CD4-positive, alpha-beta T cell treated with Interleukin-17A for 4 hours (primary cell): Measurements from ENCODE around the gene CBLC.

ENCODE experiments used
- DNase-seq: peaks from one replicate; pipeline ENCODE4 v3.0.0-alpha.2; 2020; ENCODE audit warnings: mixed read lengths

CBLC gene, protein sequence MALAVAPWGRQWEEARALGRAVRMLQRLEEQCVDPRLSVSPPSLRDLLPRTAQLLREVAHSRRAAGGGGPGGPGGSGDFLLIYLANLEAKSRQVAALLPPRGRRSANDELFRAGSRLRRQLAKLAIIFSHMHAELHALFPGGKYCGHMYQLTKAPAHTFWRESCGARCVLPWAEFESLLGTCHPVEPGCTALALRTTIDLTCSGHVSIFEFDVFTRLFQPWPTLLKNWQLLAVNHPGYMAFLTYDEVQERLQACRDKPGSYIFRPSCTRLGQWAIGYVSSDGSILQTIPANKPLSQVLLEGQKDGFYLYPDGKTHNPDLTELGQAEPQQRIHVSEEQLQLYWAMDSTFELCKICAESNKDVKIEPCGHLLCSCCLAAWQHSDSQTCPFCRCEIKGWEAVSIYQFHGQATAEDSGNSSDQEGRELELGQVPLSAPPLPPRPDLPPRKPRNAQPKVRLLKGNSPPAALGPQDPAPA

DNA sequence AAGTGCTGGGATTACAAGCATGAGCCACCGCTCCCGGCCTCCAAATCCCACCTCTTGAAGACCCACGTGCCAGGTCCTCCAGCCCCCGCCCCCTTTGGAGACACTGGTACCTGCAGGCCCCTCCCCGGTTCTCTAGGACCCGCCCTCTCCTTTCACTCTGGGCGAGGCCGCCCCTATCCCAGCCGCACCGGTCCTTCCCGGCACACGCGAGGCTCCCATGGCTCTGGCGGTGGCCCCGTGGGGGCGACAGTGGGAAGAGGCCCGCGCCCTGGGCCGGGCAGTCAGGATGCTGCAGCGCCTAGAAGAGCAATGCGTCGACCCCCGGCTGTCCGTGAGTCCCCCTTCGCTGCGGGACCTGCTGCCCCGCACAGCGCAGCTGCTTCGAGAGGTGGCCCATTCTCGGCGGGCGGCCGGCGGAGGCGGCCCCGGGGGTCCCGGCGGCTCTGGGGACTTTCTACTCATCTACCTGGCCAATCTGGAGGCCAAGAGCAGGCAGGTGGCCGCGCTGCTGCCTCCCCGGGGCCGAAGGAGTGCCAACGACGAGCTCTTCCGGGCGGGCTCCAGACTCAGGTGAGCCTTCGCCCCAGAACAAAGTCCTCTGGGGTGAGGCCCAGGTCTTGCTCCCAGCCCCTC, at the start of gene CBLC:
Gene CBLC, plus strand, starts transcription at position 176 of the 633 bp plus-strand sequence. Its CDS starts 42 bp downstream, at position 218.
- DNase-seq = no peak

DNA sequence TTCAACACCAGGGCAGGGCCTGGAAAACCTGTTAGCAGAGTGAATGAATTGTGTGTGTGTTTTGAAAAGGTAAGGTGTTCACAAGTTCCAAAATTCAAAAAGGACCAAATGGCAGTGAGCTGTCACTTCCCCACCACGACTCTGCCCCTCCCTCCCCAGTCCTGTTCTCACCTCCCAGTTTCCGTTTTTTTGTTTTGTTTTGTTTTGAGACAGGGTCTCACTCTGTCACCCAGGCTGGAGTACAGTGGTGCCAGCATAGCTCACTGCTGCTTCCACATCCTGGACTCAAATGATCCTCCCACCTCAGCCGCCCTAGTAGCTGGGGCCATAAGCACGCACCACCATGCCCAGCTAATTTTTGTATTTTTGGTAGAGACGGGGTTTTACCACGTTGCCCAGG, 49.5 kb upstream of the CBLC start:
- DNase-seq = no peak

DNA sequence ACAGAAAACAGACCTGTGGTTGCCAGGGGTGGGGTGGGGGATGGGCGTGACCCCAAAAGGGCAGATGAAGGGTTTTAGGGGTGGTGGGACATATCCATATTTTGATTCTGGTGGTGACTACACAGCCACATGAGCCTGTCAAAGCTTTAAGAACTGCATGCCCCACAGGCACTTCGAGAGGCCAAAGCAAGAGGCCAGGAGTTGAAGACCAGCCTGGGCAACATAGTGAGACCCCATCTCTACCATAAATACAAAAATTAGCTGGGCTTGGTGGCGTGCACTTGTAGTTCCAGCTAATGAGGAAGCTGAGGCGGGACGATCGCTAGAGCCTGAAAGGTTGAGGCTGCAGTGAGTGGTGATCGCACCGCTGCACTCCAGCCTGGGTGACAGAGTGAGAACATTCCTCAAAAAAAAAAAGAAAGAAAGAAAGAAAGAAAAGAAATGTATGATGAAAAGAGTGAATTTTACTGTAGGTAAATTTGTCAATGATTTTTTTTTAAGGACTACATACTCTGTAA, 48.1 kb upstream of the CBLC start:
- no peak for DNase-seq

DNA sequence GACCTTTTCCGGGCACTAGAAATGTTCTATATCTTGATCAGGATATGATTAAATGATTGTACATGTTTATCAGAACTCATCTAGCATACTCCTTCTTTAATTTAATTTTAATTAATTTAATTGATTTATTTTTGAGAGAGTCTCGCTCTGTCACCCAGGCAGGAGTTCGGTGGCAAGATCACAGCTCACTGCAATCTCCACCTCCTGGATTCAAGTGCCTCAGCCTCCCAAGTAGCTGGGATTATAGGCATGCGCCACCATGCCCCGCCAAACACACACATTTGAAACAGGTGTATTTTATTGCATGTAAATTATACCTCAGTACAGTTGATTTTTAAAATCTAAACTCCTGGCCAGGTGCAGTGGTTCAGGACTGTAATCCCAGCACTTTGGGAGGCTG, 46.6 kb upstream of the CBLC start:
- no peak for DNase-seq

DNA sequence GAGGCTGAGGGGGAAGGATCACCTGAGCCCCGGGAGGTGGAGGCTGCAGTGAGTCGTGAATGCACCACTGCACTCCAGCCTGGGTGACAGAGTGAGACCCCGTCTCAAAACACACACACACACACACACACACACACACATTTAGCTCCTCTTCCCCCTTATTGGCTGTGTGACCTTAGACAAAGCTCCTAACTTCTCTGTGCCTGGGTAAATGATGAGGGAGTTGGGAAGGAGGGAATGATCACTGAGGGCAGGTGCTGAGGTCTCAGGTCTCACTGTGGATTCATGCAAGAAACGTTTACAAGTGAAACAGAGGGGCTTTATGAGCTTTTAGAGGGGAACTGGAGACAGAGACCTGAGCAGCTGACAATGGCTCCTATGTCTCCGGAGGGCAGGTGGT, 46.1 kb upstream of the CBLC start:
- no peak for DNase-seq

DNA sequence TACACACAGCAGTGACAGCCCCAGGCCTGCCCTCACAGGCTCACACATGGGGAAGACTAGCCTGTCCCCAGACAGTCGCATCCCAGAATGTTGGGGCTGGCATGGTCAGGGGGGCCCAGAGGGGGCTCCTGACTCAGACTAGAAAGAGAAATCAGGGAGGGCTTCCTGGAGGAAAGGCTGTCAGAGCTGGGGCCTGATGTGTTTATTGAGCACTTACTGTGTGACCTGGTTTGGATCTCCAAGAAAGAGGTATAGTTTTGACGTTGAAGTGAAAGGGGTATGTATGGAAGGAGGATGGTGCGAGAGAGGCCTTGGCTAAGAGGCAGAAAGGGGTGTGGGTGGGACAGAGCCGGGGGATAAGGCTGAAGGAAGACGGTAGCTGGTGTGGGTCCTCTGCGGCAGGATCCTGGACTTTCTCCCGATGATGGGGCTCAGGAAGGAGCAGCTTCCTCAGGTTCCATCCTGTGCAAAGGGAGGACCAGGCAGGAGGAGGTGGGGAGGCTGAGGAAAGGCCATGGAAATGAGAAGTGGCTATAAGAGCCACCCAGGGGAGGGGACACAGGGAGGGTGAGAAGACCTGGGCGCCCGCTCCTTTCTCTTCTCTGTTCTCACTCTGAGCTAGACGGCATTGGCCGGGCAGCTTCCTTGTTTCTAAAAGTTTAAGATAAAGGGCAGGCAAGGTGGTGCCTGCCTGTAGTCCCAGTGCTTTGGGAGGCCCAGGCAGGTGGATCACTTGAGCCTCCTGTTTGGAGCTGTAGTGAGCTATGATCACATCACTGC, 45.3 kb upstream of the CBLC start:
- DNase-seq = no peak

DNA sequence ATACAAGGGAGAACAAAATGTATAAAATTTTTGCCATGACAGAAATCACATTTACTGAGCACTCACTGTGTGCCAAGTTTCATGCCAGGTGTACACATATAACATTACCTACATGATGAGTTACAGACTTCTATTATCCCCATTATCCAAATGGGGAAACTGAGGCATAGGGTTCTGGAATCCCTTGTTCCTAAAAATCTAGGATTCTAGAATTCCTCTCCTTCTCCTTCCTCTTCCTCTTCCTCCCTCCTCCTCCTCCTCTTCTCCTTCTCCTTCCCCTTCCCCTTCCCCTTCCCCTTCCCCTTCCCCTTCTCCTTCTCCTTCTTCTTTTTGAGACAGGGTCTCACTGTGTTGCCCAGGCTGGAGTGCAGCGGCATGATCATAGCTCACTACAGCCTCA, 43.3 kb upstream of the CBLC start:
- no peak for DNase-seq

DNA sequence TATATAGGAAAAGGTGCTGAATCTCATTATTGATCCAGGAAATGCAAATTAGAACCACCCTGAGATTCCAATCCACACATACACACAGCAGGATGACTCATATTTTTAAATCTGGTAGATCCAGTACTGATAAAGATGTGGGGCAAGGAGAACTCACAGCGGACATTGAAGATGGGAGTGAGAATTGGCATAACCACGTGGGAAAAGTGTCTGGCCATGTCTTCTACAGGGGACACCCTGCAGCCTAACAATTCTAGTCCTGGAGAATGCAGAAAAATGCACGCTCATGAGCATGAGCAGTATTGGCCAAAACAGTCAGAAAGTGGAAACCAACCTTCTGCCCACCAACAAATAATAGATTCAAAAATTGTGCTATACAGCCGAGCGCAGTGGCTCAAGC, 42.7 kb upstream of the CBLC start:
- DNase-seq = no peak

DNA sequence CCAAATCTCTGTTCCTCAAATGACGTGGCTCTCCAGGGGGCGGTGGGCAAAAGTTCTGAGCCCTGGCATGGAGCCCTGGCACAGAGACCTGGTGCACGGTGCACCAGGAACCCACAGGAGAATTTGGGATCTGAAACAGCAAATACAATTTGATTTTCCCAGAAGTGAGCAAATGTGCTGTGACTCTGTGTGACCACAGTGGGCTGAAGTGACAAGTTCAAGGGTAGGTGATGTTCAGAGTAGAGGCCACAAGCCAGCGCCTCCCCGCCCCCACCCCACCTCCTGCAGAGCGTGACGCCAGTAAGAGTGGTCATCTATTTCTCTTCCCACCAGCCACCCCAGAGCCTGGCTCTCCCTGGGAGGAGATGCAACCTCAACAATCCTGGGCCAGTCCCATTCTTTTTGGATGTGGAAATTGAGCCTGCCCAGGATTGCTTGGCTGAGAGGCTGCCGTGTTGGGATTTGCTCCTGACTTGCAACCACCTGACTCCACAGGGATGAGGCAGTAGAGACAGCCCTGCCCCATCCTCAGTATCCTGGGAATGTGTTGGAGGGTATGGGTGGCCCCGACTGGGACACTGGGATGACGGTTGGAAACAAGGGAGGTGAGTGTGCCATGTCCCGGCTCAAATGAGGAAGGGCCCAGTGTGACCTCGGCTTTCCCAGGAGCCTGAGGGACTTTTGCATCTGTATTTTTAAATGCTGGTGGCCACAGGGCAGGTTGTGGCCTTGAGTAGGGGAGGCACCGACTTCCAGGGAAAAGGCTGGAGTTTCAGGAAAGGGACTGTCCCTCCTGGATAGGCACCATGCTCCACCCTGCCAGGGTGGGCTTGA, 40.2 kb upstream of the CBLC start:
- no peak for DNase-seq

DNA sequence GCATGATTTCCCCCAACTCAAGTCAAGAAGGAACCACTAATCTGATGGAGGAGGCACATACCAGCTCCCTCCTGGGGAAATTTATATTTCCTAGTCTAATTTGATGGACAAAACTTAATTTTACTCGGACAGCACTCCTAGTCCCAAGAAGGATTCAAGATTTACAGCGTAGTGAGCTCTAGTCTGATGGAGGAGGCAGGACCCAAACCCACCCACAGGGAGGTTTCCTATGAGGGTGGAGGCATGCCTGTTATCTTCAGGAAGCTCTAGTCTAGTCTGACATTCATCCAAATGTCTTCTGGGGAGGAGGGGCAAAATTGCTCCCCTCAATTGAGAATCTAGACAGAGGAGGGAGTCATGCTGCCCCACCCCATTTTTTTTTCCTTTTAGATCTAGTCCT, 39.6 kb upstream of the CBLC start:
- DNase-seq = no peak

DNA sequence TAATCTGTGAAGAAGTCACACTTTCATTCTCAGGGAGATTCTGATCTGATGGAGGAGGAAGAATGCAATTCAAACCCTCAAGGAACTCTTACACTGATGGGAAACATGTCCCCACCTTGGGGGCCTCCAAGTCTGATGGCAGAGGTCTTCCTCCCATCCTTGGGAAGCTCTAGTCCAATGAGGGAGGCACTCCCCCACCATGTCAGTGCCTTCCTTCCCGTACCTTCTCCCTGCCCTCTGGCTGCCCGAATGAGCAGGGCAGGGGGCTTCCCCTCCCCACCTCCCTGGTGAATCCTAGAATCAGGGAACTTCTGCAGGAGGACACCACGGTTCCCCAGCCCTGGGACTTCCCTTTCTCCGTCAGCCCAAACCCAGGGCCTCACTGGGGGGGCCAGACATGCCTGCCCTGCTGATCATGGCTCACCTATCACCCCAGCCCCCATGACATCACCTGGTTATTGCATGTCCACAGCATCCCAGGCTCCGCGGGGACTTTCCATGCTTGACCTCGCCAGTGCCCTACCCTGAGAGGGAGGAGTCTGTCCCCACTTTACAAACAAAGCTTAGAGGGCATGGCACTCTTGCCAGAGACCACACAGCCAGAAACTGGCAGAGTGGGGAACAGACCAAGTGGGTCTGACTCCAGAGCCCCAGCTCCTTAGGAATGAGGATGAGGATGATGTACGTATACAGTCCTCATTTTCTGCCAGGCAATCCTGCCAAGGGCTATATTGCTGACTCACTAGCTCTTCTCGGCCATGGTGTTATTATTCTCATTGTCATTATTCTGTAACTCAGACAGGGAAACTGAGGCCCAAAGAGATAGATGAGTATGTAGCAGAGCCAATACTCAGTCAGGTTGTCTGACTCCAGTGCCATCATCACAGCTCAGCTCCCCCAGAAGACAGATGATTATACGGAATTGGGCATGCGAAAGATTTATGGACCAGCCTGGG, 38.8 kb upstream of the CBLC start:
- DNase-seq = no peak

DNA sequence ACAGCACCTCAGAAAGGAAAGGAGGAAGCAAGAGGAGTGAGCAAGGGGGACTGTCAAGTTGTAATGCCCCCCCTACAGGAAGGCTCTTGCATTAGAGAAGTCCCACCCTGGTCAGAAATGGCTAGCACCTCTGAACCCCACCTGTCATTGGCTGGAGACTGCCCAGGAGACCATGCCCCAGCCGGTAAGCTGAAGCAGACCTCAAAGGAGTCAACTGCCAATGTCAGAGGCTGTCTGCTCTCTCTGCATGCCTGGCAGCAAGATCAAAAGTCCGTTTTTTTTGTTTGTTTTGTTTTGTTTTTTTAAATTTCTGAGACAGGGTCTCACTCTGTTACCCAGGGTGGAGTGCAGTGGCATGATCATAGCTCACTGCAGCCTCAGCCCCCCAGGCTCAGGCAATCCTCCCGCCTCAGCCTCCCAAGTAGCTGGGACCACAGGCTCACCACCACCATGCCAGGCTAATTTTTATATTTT, 37.3 kb upstream of the CBLC start:
- no peak for DNase-seq

DNA sequence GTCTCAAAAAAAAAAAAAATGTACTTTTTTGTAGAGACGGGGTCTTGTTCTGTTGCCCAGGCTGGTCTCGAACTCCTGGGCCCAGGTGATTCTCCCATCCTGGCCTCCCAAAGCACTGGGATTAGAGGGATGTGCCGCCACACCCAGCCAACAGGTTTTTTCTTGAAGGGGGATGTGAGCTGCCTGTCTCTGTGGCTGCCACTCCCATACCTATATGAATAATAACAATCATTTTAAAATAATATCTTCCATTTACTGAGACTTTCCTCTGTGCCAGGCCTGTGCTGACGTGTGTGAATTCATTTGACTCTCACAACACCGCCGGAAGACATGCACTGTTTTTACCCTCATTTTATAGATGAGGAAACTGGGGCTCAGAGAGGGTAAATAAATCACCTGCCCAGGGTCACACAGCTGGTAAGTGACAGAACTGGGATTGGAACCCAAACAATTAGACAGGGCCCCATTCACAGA, 36.4 kb upstream of the CBLC start:
- no peak for DNase-seq

DNA sequence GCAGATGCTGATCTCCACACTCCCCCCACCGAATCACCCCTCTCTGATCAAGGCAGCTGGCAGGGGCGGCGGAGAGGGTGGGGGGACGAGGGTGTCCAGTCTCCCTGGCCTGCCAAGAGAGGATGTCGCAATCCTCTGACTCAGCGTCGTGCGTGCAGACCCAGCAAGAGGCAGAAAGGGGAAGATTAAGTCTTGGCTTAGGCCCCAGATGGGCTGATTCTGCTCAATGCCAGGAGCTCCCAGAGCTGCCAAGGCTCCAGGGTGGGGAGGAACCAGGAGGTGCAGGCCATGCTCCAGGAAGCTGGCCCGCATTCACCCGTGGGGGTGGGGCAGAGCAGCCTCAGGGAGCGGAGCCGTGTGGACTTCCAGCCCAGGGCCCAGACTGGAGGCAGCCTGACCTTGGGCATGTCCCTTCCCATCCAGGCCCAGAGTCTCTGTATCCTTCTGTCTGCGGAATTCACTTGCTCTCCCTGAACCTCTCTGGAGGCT, 35.8 kb upstream of the CBLC start:
- DNase-seq = peak; percentile 32

DNA sequence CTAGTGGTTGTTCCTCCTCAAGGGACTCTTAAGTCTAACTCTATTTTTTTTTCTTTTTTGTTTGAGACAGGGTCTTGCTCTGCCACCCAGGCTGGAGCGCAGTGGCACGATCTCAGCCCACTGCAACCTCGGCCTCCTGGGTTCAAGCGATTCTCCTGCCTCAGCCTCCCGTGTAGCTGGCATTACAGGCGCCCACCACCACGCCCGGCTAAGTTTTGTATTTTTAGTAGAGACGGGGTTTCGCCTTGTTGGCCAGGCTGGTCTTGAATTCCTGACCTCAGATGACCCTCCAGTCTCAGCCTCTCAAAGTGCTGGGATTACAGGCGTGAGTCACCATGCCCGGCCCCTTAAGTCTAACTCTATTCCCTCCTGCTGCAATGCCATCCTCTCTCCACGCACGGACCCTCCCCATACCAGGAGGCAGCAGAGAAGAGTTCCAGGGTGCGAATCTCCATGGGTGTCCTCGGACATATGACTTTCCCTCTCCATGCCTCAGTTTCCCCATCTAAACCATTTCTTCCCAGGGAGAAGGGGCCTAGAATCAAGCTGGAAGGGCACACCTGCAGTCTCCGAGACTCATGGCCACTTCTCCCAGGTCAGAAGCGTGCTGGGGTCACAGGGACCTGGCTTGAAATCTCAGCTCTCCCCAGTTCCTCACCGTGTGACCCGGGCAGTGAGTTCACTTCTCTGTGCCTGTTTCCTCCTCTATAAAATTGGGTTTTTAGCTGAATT, 35.2 kb upstream of the CBLC start:
- DNase-seq = no peak

DNA sequence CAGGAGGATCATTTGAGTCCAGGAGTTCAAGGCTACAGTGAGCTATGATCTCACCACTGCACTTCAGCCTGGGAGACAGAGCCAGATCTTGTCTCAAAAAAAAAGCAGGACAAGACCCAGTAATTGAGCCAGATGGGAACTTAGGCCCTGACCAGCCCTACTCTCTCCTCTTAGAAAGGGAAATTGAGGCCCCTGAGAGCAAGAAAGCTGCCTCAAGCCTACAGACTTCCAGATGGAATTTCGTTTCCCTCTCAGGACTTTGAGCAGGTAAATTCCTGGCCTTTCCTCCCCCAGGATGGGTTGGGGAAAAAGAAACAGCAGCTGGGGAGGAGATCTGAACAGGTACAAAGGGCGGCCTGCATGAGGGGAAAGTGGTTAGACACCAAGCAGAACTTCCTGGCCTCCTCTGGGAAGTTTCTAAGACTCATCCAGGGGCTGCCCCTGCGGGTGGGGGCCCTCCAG, 32.8 kb upstream of the CBLC start:
- DNase-seq = no peak

DNA sequence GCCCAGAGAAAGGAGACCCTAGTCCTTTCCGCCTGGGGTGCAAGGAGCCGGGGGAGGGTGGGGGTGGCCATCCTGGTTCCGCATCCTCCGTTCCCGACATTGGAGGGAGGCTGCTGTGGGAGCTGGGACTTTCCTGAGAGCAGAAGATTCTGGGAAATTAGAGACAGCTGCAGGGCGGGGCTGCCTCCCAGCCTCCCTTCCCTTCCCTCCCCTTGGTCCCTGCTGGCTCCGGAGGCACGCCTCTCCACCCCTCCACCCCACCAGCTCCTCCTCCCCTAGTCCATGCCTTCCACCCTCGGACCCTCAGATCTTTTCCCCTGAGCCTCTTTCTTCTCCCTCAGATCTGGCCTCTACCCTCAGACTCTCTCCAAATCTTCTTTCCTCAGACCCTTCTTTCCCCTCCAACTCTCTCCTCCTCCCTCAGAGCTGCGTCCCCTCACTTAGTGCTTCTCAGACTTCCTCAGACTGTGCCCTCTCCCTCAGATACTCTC, 32.3 kb upstream of the CBLC start:
- DNase-seq = no peak

DNA sequence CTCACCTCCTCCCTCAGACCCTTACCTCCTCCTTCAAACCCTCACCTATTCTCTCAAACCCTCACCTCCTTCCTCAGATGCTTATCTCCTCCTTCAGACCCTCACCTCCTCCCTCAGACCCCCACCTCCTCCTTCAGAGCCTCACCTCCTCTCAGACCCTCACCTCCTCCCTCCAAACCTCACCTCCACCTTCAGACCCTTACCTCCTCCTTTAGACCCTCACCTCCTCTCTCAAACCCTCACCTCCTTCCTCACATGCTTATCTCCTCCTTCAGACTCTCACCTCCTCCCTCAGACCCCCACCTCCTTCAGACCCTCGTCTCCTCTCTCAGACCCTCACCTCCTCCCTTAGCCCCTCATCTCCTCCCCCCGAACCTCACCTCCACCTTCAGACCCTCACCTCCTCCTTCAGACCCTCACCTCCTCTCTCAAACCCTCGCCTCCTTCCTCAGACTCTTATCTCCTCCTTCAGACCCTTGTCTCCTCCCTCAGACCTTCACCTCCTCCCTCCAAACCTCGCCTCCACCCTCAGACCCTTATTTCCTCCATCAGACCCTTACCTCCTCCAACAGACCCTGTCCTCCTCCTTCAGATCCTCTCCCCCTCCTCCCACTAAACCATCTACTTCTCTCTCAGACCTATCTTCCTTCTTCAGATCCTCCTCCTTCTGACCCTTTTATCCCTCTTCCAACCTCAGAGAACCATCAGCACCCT, 31.6 kb upstream of the CBLC start:
- no peak for DNase-seq

DNA sequence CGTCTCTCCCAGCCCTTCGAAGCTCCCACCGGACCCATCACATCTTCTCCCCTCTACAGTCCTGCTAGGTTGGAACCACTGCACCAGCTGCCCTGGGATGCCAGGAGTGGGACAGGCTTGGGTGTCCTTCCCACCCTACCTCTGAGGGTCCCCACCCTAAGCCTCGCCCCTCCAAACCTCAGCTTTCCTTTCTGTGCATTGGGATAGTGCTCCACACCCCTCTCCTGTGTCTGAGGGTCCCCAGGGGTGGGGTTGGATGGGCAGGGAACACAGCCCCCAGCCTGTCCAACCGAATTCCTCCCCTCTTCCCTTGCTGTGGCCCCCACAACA, 31.1 kb upstream of the CBLC start:
- DNase-seq = no peak
